ENCODE data around the gene AHSA1. TPM values are rescaled to one million over a fixed set of nuclear protein-coding genes. Genes with fewer than 3 reads are reported as not detected.

The AHSA1 gene
- total and polyA plus RNA-seq, 2 experiments from 2014 or later, result 126 to 127 TPM

GRCh38 chr14:77503138-77503537 is 45.2 kb downstream of the AHSA1 start:
- no peak overlapping the region for H3K4me3 ChIP-seq
- TF ChIP-seq EZH2phosphoT487 (IDR thresholded peaks at IDR 0.05; ENCODE audit: low read depth, severe bottlenecking, unreplicated experiment) (no peak), EZH2 (IDR thresholded peaks at IDR 0.05; ENCODE audit: borderline replicate concordance) (no peak), CTCF (IDR thresholded peaks at IDR 0.05; ENCODE audit: poor library complexity) (no peak)
- H2AFZ ChIP-seq, result no peak overlapping the region
- no peaks in the 10 kb centered on the region for H3K9me3 ChIP-seq (ENCODE audit: low read depth)
- 98% methylated on average over 5 of the region's 5 CpGs for WGBS (ENCODE audit: low lambda C conversion rate, missing lambda C conversion rate)
- no peaks in the 10 kb centered on the region for H3K9me2 ChIP-seq (replicated peaks; ENCODE audit: insufficient read depth)
- H3K79me2 ChIP-seq, result no peaks in the 10 kb centered on the region
- no peaks in the 10 kb centered on the region for H3K36me3 ChIP-seq (replicated peaks; ENCODE audit: insufficient read depth, low read depth)
- no peak overlapping the region for H3K27ac ChIP-seq
- no peaks in the 10 kb centered on the region for H4K20me1 ChIP-seq (ENCODE audit: insufficient read depth, poor library complexity, severe bottlenecking)
- no peak for DNase-seq (ENCODE audit: low spot score)
- peaks cover 24% of the 10 kb centered on the region for H3K27me3 ChIP-seq
- no peak overlapping the region for H3K4me2 ChIP-seq
- no peaks in the 10 kb centered on the region for H3K4me1 ChIP-seq (ENCODE audit: insufficient read depth)

- H3K79me2 ChIP-seq, result no peaks in the 10 kb centered on the region
- no peaks in the 10 kb centered on the region for H3K9me3 ChIP-seq (ENCODE audit: low read depth)
- no peak for TF ChIP-seq EZH2 (IDR thresholded peaks at IDR 0.05; ENCODE audit: borderline replicate concordance)
- no peaks in the 10 kb centered on the region for H4K20me1 ChIP-seq (ENCODE audit: insufficient read depth, poor library complexity, severe bottlenecking)
- DNase-seq (ENCODE audit: low spot score), result no peak
- H3K4me2 ChIP-seq, result no peak overlapping the region
- no peaks in the 10 kb centered on the region for H3K9me2 ChIP-seq (replicated peaks; ENCODE audit: insufficient read depth)
- H2AFZ ChIP-seq, result no peak overlapping the region
- H3K27me3 ChIP-seq, result peaks cover 8% of the 10 kb centered on the region
- no peak overlapping the region for H3K27ac ChIP-seq
- WGBS (ENCODE audit: low lambda C conversion rate, missing lambda C conversion rate), result 66% methylated on average over 4 of the region's 4 CpGs
- H3K36me3 ChIP-seq (replicated peaks; ENCODE audit: insufficient read depth, low read depth), result no peaks in the 10 kb centered on the region
- H3K4me3 ChIP-seq, result no peak overlapping the region
- peaks cover 4% of the 10 kb centered on the region for H3K4me1 ChIP-seq (ENCODE audit: insufficient read depth)
Measured at GRCh38 chr14:77505031-77505430, 47.1 kb downstream of the AHSA1 start.

GRCh38 chr14:77507762-77508161 is 49.9 kb downstream of the AHSA1 start:
- Histone ChIP-seq H3K36me3 (replicated peaks; ENCODE audit: insufficient read depth, low read depth) (no peaks in the 10 kb centered on the region), H3K9me2 (replicated peaks; ENCODE audit: insufficient read depth) (no peaks in the 10 kb centered on the region), H2AFZ (no peak overlapping the region), H3K27me3 (no peaks in the 10 kb centered on the region), H3K9me3 (ENCODE audit: low read depth) (no peaks in the 10 kb centered on the region), H3K4me3 (no peak overlapping the region), H3K79me2 (no peaks in the 10 kb centered on the region), H3K4me2 (no peak overlapping the region), H4K20me1 (ENCODE audit: insufficient read depth, poor library complexity, severe bottlenecking) (no peaks in the 10 kb centered on the region), H3K27ac (peak overlapping the region; percentile 40), H3K4me1 (ENCODE audit: insufficient read depth) (peaks cover 4% of the 10 kb centered on the region)
- 96% methylated on average over 3 of the region's 3 CpGs for WGBS (ENCODE audit: low lambda C conversion rate, missing lambda C conversion rate)
- TF ChIP-seq EZH2 (IDR thresholded peaks at IDR 0.05; ENCODE audit: borderline replicate concordance) (no peak), CTCF (IDR thresholded peaks at IDR 0.05; ENCODE audit: poor library complexity) (no peak), EZH2phosphoT487 (IDR thresholded peaks at IDR 0.05; ENCODE audit: low read depth, severe bottlenecking, unreplicated experiment) (no peak)
- no peak for DNase-seq (ENCODE audit: low spot score)

- no peak for TF ChIP-seq EZH2 (IDR thresholded peaks at IDR 0.05; ENCODE audit: borderline replicate concordance)
- TF ChIP-seq CTCF (IDR thresholded peaks at IDR 0.05; ENCODE audit: poor library complexity), result no peak
- TF ChIP-seq EZH2phosphoT487 (IDR thresholded peaks at IDR 0.05; ENCODE audit: low read depth, severe bottlenecking, unreplicated experiment), result no peak
- Histone ChIP-seq H3K4me1 (ENCODE audit: insufficient read depth) (peaks cover 4% of the 10 kb centered on the region), H3K36me3 (replicated peaks; ENCODE audit: insufficient read depth, low read depth) (no peaks in the 10 kb centered on the region), H3K4me3 (no peak overlapping the region), H2AFZ (no peak overlapping the region), H3K27ac (peak overlapping the region; percentile 58), H3K27me3 (no peaks in the 10 kb centered on the region), H3K9me2 (replicated peaks; ENCODE audit: insufficient read depth) (no peaks in the 10 kb centered on the region), H3K4me2 (no peak overlapping the region), H4K20me1 (ENCODE audit: insufficient read depth, poor library complexity, severe bottlenecking) (no peaks in the 10 kb centered on the region), H3K79me2 (no peaks in the 10 kb centered on the region), H3K9me3 (ENCODE audit: low read depth) (no peaks in the 10 kb centered on the region)
- WGBS (ENCODE audit: low lambda C conversion rate, missing lambda C conversion rate), result 62% methylated on average over 4 of the region's 4 CpGs
- no peak for DNase-seq (ENCODE audit: low spot score)
Measured at GRCh38 chr14:77508249-77508648, 50.4 kb downstream of the AHSA1 start.
